HepG2 (cell line): ENCODE data around the gene TNP1. TPM values are rescaled to one million over a fixed set of nuclear protein-coding genes. Genes with fewer than 3 reads are reported as not detected.

Experiments
- CEBPG ChIP-seq: IDR thresholded peaks from 2 replicates; pipeline ENCODE4 v1.6.1; 2016
- CREM ChIP-seq, 2 experiments: sonication (generic) in 1 of 2; formaldehyde crosslinking in 1 of 2; IDR thresholded peaks; 2 replicates each; pipeline versions ENCODE4 v1.4.0 to v1.6.1; 2016 to 2020; ENCODE audit warnings: antibody characterized with exemption in 1 of 2, mild to moderate bottlenecking in 1 of 2, missing genetic modification reagents in 1 of 2
- E2F1 ChIP-seq: sonication (generic); formaldehyde crosslinking; IDR thresholded peaks from 2 replicates; pipeline ENCODE4 v1.5.0; 2020; ENCODE audit warnings: missing genetic modification reagents
- GZF1 ChIP-seq: sonication (generic); formaldehyde crosslinking; IDR thresholded peaks from 2 replicates; pipeline ENCODE4 v1.5.1; 2020; ENCODE audit warnings: mild to moderate bottlenecking, missing genetic modification reagents
- HNF4G ChIP-seq, 2 experiments: sonication (generic) in 1 of 2; formaldehyde crosslinking in 1 of 2; IDR thresholded peaks; 2 replicates each; pipeline versions ENCODE4 v1.4.0 to v1.6.1; 2011 to 2020; ENCODE audit warnings: borderline replicate concordance in 2 of 2, low read depth in 2 of 2, mild to moderate bottlenecking in 2 of 2, low read length in 1 of 2, missing genetic modification reagents in 1 of 2, moderate library complexity in 1 of 2
- HOMEZ ChIP-seq: IDR thresholded peaks from 2 replicates; pipeline ENCODE4 v1.6.1; 2016; ENCODE audit warnings: low read depth
- MAFF ChIP-seq: IDR thresholded peaks from 2 replicates; pipeline ENCODE4 v1.6.1; 2011; ENCODE audit warnings: low read depth, low read length, improper control_type of control experiment
- MYC ChIP-seq: sonication (generic); formaldehyde crosslinking; IDR thresholded peaks from 2 replicates; pipeline ENCODE4 v1.9.0; 2021; ENCODE audit warnings: missing genetic modification reagents, borderline replicate concordance
- NFKBIZ ChIP-seq: IDR thresholded peaks from 2 replicates; pipeline ENCODE4 v1.6.1; 2018; ENCODE audit warnings: missing genetic modification reagents, missing compliant biosample characterization
- PHF20 ChIP-seq: sonication (generic); formaldehyde crosslinking; IDR thresholded peaks from 2 replicates; pipeline ENCODE4 v1.5.0; 2020; ENCODE audit warnings: mild to moderate bottlenecking, missing genetic modification reagents
- TP53 ChIP-seq: sonication (generic); formaldehyde crosslinking; conservative IDR thresholded peaks from 2 replicates; pipeline ENCODE4 v1.4.0; 2020; ENCODE audit warnings: missing genetic modification reagents
- ZIK1 ChIP-seq: sonication (generic); formaldehyde crosslinking; IDR thresholded peaks from 2 replicates; pipeline ENCODE4 v1.5.0; 2020; ENCODE audit warnings: mild to moderate bottlenecking, low read depth, missing genetic modification reagents, borderline replicate concordance
- ZNF263 ChIP-seq: sonication (generic); formaldehyde crosslinking; IDR thresholded peaks from 2 replicates; pipeline ENCODE4 v1.4.0; 2020; ENCODE audit warnings: missing genetic modification reagents
- ZNF574 ChIP-seq: sonication (generic); formaldehyde crosslinking; IDR thresholded peaks from 2 replicates; pipeline ENCODE4 v1.4.0; 2020; ENCODE audit warnings: missing genetic modification reagents
- ZNF710 ChIP-seq: sonication (generic); formaldehyde crosslinking; IDR thresholded peaks from 2 replicates; pipeline ENCODE4 v1.5.0; 2020; ENCODE audit warnings: mild to moderate bottlenecking, missing genetic modification reagents, borderline replicate concordance
- ZNF740 ChIP-seq: sonication (generic); formaldehyde crosslinking; IDR thresholded peaks from 2 replicates; pipeline ENCODE4 v1.4.0; 2020; ENCODE audit warnings: missing genetic modification reagents
- polyA plus RNA-seq, 8 experiments: library from polyadenylated mRNA; depleted of rRNA in 3 of 8; stranded (reverse) in 7 of 8; unstranded in 1 of 8; fragments of >200 nt; fragmentation: Illumina TruSeq in 4 of 8; extraction: Trizol in 4 of 8; gene quantifications; 2 replicates each; pipeline versions ENCODE4 v1.2.1 to v1.2.3, GENCODE V29; 2011 to 2016; ENCODE audit warnings: low read depth in 4 of 8, missing spikeins in 1 of 8, mixed read lengths in 1 of 8; ENCODE audit not compliant: insufficient read depth in 1 of 8
- total RNA-seq, 5 experiments: library from RNA; depleted of rRNA; stranded (reverse); fragments of >200 nt; fragmentation: Illumina TruSeq; extraction: Trizol; gene quantifications; 2 replicates each; pipeline ENCODE4 v1.2.3, GENCODE V29; 2016; ENCODE audit warnings: low read depth in 1 of 5
- TF ChIP-seq, protein P1 (sequence below), 2 experiments: fragments of 450-650 bp in 1 of 2; sonication (generic) in 1 of 2; formaldehyde crosslinking; IDR thresholded peaks; 2 replicates each; pipeline versions ENCODE4 v1.5.0 to v1.8.0; 2020 to 2022; ENCODE audit warnings: mild to moderate bottlenecking in 1 of 2, missing genetic modification reagents in 1 of 2
- TF ChIP-seq, protein P2 (sequence below): IDR thresholded peaks from 2 replicates; pipeline ENCODE4 v1.6.1; 2018; ENCODE audit warnings: missing genetic modification reagents, mild to moderate bottlenecking, missing compliant biosample characterization

Gene TNP1
- total and polyA plus RNA-seq, 2 of the 13 experiments (the other 11 are each of a cell fraction or from before 2014, with no cell fraction given): not detected

DNA sequence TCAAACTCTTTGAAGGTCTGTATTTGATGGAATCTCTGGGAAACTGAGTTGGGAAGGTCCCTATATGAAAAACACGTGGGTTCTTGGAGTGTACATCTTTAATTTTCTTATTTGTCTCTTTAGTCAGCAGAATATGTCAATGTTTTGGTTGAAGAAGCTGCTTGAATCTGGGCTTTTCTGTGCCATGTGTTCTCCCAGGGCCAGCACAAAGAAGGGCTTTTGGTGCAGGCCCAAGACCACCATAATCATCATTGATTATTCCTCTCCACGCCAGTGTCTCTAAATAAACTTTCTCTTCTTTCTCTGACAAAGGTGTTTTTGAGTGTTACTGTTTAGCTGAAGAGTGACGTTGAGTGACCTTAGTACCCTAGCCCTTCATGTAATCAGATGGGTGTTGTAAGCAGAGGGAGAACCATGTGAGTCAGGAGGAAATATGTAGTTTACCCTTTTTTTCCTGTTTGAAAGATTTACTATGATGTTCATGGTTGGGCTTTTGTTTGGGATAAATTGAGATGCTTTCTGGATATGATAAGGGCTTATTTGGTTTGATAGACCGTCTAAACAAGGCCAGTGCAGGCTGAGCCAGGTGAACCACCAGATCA lies 11.6 kb upstream of the TNP1 start (continued):
- TF ChIP-seq ZNF574 (CRISPR knock-in tag) (peak; percentile 46; the same call in 1 of the 2 replicates), E2F1 (CRISPR knock-in tag) (no peak), ZNF710 (CRISPR knock-in tag) (peak; percentile 98), HNF4G (IDR thresholded peaks at IDR 0.05; ENCODE audit: borderline replicate concordance, low read depth, low read length) (peak; percentile 95), HNF4G (CRISPR knock-in tag; IDR thresholded peaks at IDR 0.05; ENCODE audit: borderline replicate concordance, low read depth) (peak; percentile 50; the same call in 1 of the 2 replicates), ZIK1 (peak; percentile 36; the same call in 1 of the 2 replicates), CEBPG (CRISPR knock-in tag) (peak; percentile 86), MAFF (0 out of 2 replicates have a peak, but pooled peaks have one; percentile 12), ZNF263 (CRISPR knock-in tag) (no peak), NFKBIZ (CRISPR knock-in tag) (peak; percentile 73), ZNF740 (CRISPR knock-in tag) (no peak), HOMEZ (CRISPR knock-in tag) (peak; percentile 90), GZF1 (CRISPR knock-in tag) (no peak), CREM (IDR thresholded peaks at IDR 0.05) (peak; percentile 87), CREM (CRISPR knock-in tag; IDR thresholded peaks at IDR 0.05) (no peak), TP53 (CRISPR knock-in tag) (peak; percentile 56; the same call in 1 of the 2 replicates), PHF20 (CRISPR knock-in tag) (0 out of 2 replicates have a peak, but pooled peaks have one; percentile 16), MYC (0 out of 2 replicates have a peak, but pooled peaks have one; percentile 37)
- TF ChIP-seq, protein P1, sequence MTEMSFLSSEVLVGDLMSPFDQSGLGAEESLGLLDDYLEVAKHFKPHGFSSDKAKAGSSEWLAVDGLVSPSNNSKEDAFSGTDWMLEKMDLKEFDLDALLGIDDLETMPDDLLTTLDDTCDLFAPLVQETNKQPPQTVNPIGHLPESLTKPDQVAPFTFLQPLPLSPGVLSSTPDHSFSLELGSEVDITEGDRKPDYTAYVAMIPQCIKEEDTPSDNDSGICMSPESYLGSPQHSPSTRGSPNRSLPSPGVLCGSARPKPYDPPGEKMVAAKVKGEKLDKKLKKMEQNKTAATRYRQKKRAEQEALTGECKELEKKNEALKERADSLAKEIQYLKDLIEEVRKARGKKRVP (CRISPR knock-in tag; IDR thresholded peaks at IDR 0.05): peak in 1 of 2 experiments; percentile 75; a peak in 2 of 4 replicates
- TF ChIP-seq, protein P2, sequence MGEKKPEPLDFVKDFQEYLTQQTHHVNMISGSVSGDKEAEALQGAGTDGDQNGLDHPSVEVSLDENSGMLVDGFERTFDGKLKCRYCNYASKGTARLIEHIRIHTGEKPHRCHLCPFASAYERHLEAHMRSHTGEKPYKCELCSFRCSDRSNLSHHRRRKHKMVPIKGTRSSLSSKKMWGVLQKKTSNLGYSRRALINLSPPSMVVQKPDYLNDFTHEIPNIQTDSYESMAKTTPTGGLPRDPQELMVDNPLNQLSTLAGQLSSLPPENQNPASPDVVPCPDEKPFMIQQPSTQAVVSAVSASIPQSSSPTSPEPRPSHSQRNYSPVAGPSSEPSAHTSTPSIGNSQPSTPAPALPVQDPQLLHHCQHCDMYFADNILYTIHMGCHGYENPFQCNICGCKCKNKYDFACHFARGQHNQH: peak; percentile 32; the same call in 1 of the 2 replicates
